ENCODE results near the gene FAM53B.

The FAM53B gene

GRCh38 chr10:124708246-124708779 lies 35.9 kb downstream of the FAM53B start:
- TF ChIP-seq CTCF (IDR thresholded peaks at IDR 0.05; ENCODE audit: control insufficient read depth, extremely low read depth, insufficient read depth): no peak
- no peak overlapping the region for H3K4me3 ChIP-seq (ENCODE audit: low read depth, low read length)
- DNase-seq (ENCODE audit: low read depth): no peak

- no peak for TF ChIP-seq CTCF (IDR thresholded peaks at IDR 0.05; ENCODE audit: control insufficient read depth, extremely low read depth, insufficient read depth)
- no peak for DNase-seq (ENCODE audit: low read depth)
- H3K4me3 ChIP-seq (ENCODE audit: low read depth, low read length): no peak overlapping the region
These were observed 36.6 kb downstream of the FAM53B start for GRCh38 chr10:124707551-124707950.

GRCh38 chr10:124707144-124707467 lies 37.1 kb downstream of the FAM53B start:
- no peak for DNase-seq (ENCODE audit: low read depth)
- no peak overlapping the region for H3K4me3 ChIP-seq (ENCODE audit: low read depth, low read length)
- no peak for TF ChIP-seq CTCF (IDR thresholded peaks at IDR 0.05; ENCODE audit: control insufficient read depth, extremely low read depth, insufficient read depth)

- DNase-seq (ENCODE audit: low read depth): no peak
- TF ChIP-seq CTCF (IDR thresholded peaks at IDR 0.05; ENCODE audit: control insufficient read depth, extremely low read depth, insufficient read depth): no peak
These were observed 37.6 kb downstream of the FAM53B start for GRCh38 chr10:124706462-124707143.

GRCh38 chr10:124705817-124706461 lies 38.2 kb downstream of the FAM53B start:
- peak; percentile 0; the same call in 1 of the 2 replicates for TF ChIP-seq CTCF (IDR thresholded peaks at IDR 0.05; ENCODE audit: control insufficient read depth, extremely low read depth, insufficient read depth)
- no peak for DNase-seq (ENCODE audit: low read depth)
- H3K4me3 ChIP-seq (ENCODE audit: low read depth, low read length): no peak overlapping the region

More at GRCh38 chr10:124706462-124707143, 37.6 kb downstream of the FAM53B start:
- H3K4me3 ChIP-seq (ENCODE audit: low read depth, low read length): no peak overlapping the region

- DNase-seq (ENCODE audit: low read depth): no peak
- no peak for TF ChIP-seq CTCF (IDR thresholded peaks at IDR 0.05; ENCODE audit: control insufficient read depth, extremely low read depth, insufficient read depth)
- H3K4me3 ChIP-seq (ENCODE audit: low read depth, low read length): no peak overlapping the region
These were observed 38.8 kb downstream of the FAM53B start for GRCh38 chr10:124705381-124705740.

Measured in LNCaP clone FGC (cell line).